CD4-positive, alpha-beta T cell (primary cell): ENCODE measurements around the gene GABRB2. TPM values are rescaled to one million over a fixed set of nuclear protein-coding genes. Genes with fewer than 3 reads are reported as not detected.

Experiments used
- ATAC-seq: fragments of 200-7000 bp; cut with Tn5 transposase; one replicate; pipeline ENCODE4 v1.10.0; 2022; ENCODE audit warnings: mild to moderate bottlenecking; ENCODE audit not compliant: poor library complexity
- CTCF ChIA-PET: fragments of 350-600 bp; sonication (Branson Sonifier 250); formaldehyde crosslinking; loops from one replicate; lab custom pipeline; 2021; ENCODE audit warnings: antibody characterized with exemption, inconsistent platforms; lab: Charles Lee
- POLR2A ChIA-PET: fragments of 350-600 bp; sonication (Branson Sonifier 250); formaldehyde crosslinking; loops from one replicate; lab custom pipeline; 2021; ENCODE audit warnings: antibody characterized with exemption, inconsistent platforms; lab: Charles Lee
- DNase-seq, 14 experiments: peaks; one replicate each; pipeline ENCODE4 v3.0.0-alpha.2; 2013 to 2020; ENCODE audit warnings: mixed read lengths in 2 of 14
- H3K27ac ChIP-seq, 2 donors: one replicate each; pipeline versions ENCODE4 v1.5.1 to v1.7.0; 2013; ENCODE audit warnings: low read length in 2 of 2, low read depth in 1 of 2, mild to moderate bottlenecking in 1 of 2
- H3K27me3 ChIP-seq, 2 experiments: 1 replicate in 1 of 2; 2 replicates in 1 of 2; pipeline versions ENCODE4 v1.6.1 to v1.7.0; 2013; ENCODE audit warnings: low read length in 2 of 2, control low read depth in 1 of 2, mild to moderate bottlenecking in 1 of 2, moderate library complexity in 1 of 2; ENCODE audit not compliant: insufficient read depth in 2 of 2, control insufficient read depth in 1 of 2
- H3K36me3 ChIP-seq: one replicate; pipeline ENCODE4 v1.6.1; 2013; ENCODE audit warnings: low read length, control low read depth; ENCODE audit not compliant: insufficient read depth
- H3K4me1 ChIP-seq: one replicate; pipeline ENCODE4 v1.6.1; 2013; ENCODE audit warnings: low read length, control low read depth; ENCODE audit not compliant: insufficient read depth
- H3K4me3 ChIP-seq: one replicate; pipeline ENCODE4 v1.5.1; 2013; ENCODE audit warnings: mild to moderate bottlenecking, low read length, moderate library complexity
- H3K9me3 ChIP-seq, 2 experiments: 1 replicate in 1 of 2; 2 replicates in 1 of 2; pipeline versions ENCODE4 v1.6.1 to v1.7.0; 2013; ENCODE audit warnings: low read length in 2 of 2, mild to moderate bottlenecking in 2 of 2, control low read depth in 1 of 2, moderate library complexity in 1 of 2; ENCODE audit not compliant: control insufficient read depth in 1 of 2, insufficient read depth in 1 of 2
- H3K27ac Mint-ChIP-seq: one replicate; pipeline ENCODE4 v1.8.0; 2020; ENCODE audit warnings: mixed read lengths
- H3K27me3 Mint-ChIP-seq: one replicate; pipeline ENCODE4 v1.8.0; 2021; ENCODE audit warnings: mixed read lengths
- H3K36me3 Mint-ChIP-seq: one replicate; pipeline ENCODE4 v1.8.0; 2021; ENCODE audit warnings: low read depth, mixed read lengths
- H3K4me1 Mint-ChIP-seq: one replicate; pipeline ENCODE4 v1.8.0; 2021; ENCODE audit warnings: low read depth, mixed read lengths
- H3K4me3 Mint-ChIP-seq: one replicate; pipeline ENCODE4 v1.8.0; 2020; ENCODE audit warnings: mild to moderate bottlenecking, mixed read lengths
- H3K9me3 Mint-ChIP-seq: one replicate; pipeline ENCODE4 v1.8.0; 2020; ENCODE audit warnings: mixed read lengths
- CTCF ChIP-seq: fragments of 200-600 bp; IDR thresholded peaks from one replicate; pipeline ENCODE4 v1.8.0; 2022; ENCODE audit warnings: antibody characterized with exemption, mild to moderate bottlenecking
- intact Hi-C, 2 experiments: fragments of 100-400 bp; cut with DNase I in 1 of 2; cut with micrococcal nuclease in 1 of 2; formaldehyde crosslinking; loops; one replicate each; pipeline versions ENCODE4 v1.15.1 to v1.9.0; 2023 to 2025; cut with DNase I, micrococcal nuclease
- total RNA-seq, 174 experiments: library from RNA in 2 of 174; stranded (reverse) in 2 of 174; gene quantifications; one replicate each; pipeline ENCODE4 v1.2.3 and lab custom pipeline; 2021 to 2026

Gene GABRB2
- total RNA-seq, 2 experiments from 2014 or later: not detected

GRCh38 chr5:161572914-161573313 is 26.4 kb upstream of the GABRB2 start:
- Histone ChIP-seq H3K36me3 (no peaks in the 10 kb centered on the region), H3K4me3 (no peak overlapping the region), H3K27me3 (no peaks in the 10 kb centered on the region), H3K4me1 (no peaks in the 10 kb centered on the region), H3K27ac (no peak overlapping the region), H3K9me3 (no peaks in the 10 kb centered on the region)
- H3K27ac Mint-ChIP-seq: no peak overlapping the region
- CTCF ChIA-PET: no interaction called here
- peaks cover 2% of the 10 kb centered on the region for H3K9me3 Mint-ChIP-seq
- H3K36me3 Mint-ChIP-seq: no peaks in the 10 kb centered on the region
- no peaks in the 10 kb centered on the region for H3K4me1 Mint-ChIP-seq
- DNase-seq: no peak
- no peak overlapping the region for H3K4me3 Mint-ChIP-seq
- H3K27me3 Mint-ChIP-seq: no peaks in the 10 kb centered on the region
- no peak for ATAC-seq
- TF ChIP-seq CTCF: no peak
- POLR2A ChIA-PET: no interaction called here
- intact Hi-C loops: no loop called here

GRCh38 chr5:161566081-161566480 is 19.6 kb upstream of the GABRB2 start:
- ChIA-PET CTCF (no interaction called here), POLR2A (no interaction called here)
- Mint-ChIP-seq H3K9me3 (peaks cover 4% of the 10 kb centered on the region), H3K27ac (no peak overlapping the region), H3K27me3 (no peaks in the 10 kb centered on the region), H3K4me1 (no peaks in the 10 kb centered on the region), H3K36me3 (no peaks in the 10 kb centered on the region), H3K4me3 (no peak overlapping the region)
- no peak overlapping the region for H3K27ac ChIP-seq
- TF ChIP-seq CTCF: no peak
- H3K4me1 ChIP-seq: no peaks in the 10 kb centered on the region
- no peaks in the 10 kb centered on the region for H3K36me3 ChIP-seq
- intact Hi-C loops: no loop called here
- peaks cover 0 to 4% of the 10 kb centered on the region in 2 experiments for H3K9me3 ChIP-seq
- no peaks in the 10 kb centered on the region for H3K27me3 ChIP-seq
- DNase-seq: no peak
- no peak overlapping the region for H3K4me3 ChIP-seq
- no peak for ATAC-seq

- Mint-ChIP-seq H3K4me1 (no peaks in the 10 kb centered on the region), H3K27ac (no peak overlapping the region)
Measured at GRCh38 chr5:161562446-161562845, 15.9 kb upstream of the GABRB2 start.

More at GRCh38 chr5:161562446-161562845, 15.9 kb upstream of the GABRB2 start:
- no peak for DNase-seq
- POLR2A ChIA-PET: no interaction called here
- peaks cover 0 to 4% of the 10 kb centered on the region in 2 experiments for H3K9me3 ChIP-seq
- no peak for ATAC-seq
- no peak overlapping the region for H3K4me3 ChIP-seq
- no peak overlapping the region for H3K27ac ChIP-seq
- no peak for TF ChIP-seq CTCF
- intact Hi-C loops: no loop called here
- Mint-ChIP-seq H3K36me3 (no peaks in the 10 kb centered on the region), H3K27me3 (no peaks in the 10 kb centered on the region), H3K9me3 (peaks cover 4% of the 10 kb centered on the region), H3K4me3 (no peak overlapping the region)
- no peaks in the 10 kb centered on the region for H3K4me1 ChIP-seq
- CTCF ChIA-PET: no interaction called here
- H3K36me3 ChIP-seq: no peaks in the 10 kb centered on the region
- no peaks in the 10 kb centered on the region for H3K27me3 ChIP-seq
